DND-41 (cell line): Measurements from ENCODE around the gene IDH3A.
A peak's percentile ranks its signal among the peaks of the same experiment; 100 is the strongest.

Experiments
- ATAC-seq: fragments of 200-7000 bp; cut with Tn5 transposase; 3 replicates; pipeline ENCODE4 v1.9.1; 2021; ENCODE audit warnings: low read depth; ENCODE audit not compliant: insufficient read depth
- DNase-seq: peaks from one replicate; pipeline ENCODE4 v3.0.0-alpha.2; 2020
- H2AFZ ChIP-seq: 2 replicates; pipeline ENCODE4 v1.6.0; 2012; ENCODE audit warnings: low read depth, low read length
- H3K27ac ChIP-seq: 2 replicates; pipeline ENCODE4 v1.5.1; 2012; ENCODE audit warnings: low read length, inconsistent platforms
- H3K27me3 ChIP-seq: fragments of 200-600 bp; sonication (generic); 2 replicates; pipeline ENCODE4 v1.6.0; 2012; ENCODE audit warnings: low read length, mild to moderate bottlenecking, inconsistent platforms; ENCODE audit not compliant: insufficient read depth, poor library complexity
- H3K36me3 ChIP-seq: 2 replicates; pipeline ENCODE4 v1.5.1; 2012; ENCODE audit warnings: low read length, inconsistent platforms; ENCODE audit not compliant: insufficient read depth
- H3K4me1 ChIP-seq: 2 replicates; pipeline ENCODE4 v1.5.1; 2012; ENCODE audit warnings: mild to moderate bottlenecking, low read length; ENCODE audit not compliant: insufficient read depth
- H3K4me2 ChIP-seq: 2 replicates; pipeline ENCODE4 v1.6.0; 2012; ENCODE audit warnings: mild to moderate bottlenecking, moderate library complexity, low read length, inconsistent platforms; ENCODE audit not compliant: insufficient read depth
- H3K4me3 ChIP-seq, 2 experiments: fragments of 200-600 bp in 1 of 2; shearing (Covaris generic) in 1 of 2; 2 replicates each; pipeline ENCODE4 v1.5.1; 2012 to 2016; ENCODE audit warnings: inconsistent platforms in 2 of 2, low read length in 2 of 2, mild to moderate bottlenecking in 2 of 2, low read depth in 1 of 2, moderate library complexity in 1 of 2
- H3K79me2 ChIP-seq: 2 replicates; pipeline ENCODE4 v1.6.0; 2012; ENCODE audit warnings: low read length, inconsistent platforms; ENCODE audit not compliant: insufficient read depth
- H3K9ac ChIP-seq: 2 replicates; pipeline ENCODE4 v1.6.0; 2012; ENCODE audit warnings: low read depth, mild to moderate bottlenecking, inconsistent platforms, low read length, moderate library complexity
- H3K9me3 ChIP-seq: 2 replicates; pipeline ENCODE4 v1.5.1; 2012; ENCODE audit warnings: low read length, moderate library complexity, mild to moderate bottlenecking, inconsistent platforms; ENCODE audit not compliant: insufficient read depth, severe bottlenecking
- H4K20me1 ChIP-seq: 2 replicates; pipeline ENCODE4 v1.6.0; 2012; ENCODE audit warnings: low read length; ENCODE audit not compliant: insufficient read depth
- EZH2 ChIP-seq: IDR thresholded peaks from 3 replicates; pipeline ENCODE4 v1.6.1; 2012; ENCODE audit warnings: borderline replicate concordance, low read depth, mild to moderate bottlenecking, moderate library complexity, low read length, inconsistent platforms; ENCODE audit not compliant: severe bottlenecking
- TF ChIP-seq, protein P1 (sequence below): IDR thresholded peaks from 2 replicates; pipeline ENCODE4 v1.5.1; 2012; ENCODE audit warnings: borderline replicate concordance, low read length, moderate library complexity, mild to moderate bottlenecking; ENCODE audit not compliant: poor library complexity, severe bottlenecking; ENCODE audit errors: extremely low read depth

Gene IDH3A

GRCh38 chr15:78129751-78130287 is 19.3 kb upstream of the IDH3A start:
- no peak overlapping the region for H3K27ac ChIP-seq
- TF ChIP-seq EZH2: no peak
- TF ChIP-seq, protein P1, sequence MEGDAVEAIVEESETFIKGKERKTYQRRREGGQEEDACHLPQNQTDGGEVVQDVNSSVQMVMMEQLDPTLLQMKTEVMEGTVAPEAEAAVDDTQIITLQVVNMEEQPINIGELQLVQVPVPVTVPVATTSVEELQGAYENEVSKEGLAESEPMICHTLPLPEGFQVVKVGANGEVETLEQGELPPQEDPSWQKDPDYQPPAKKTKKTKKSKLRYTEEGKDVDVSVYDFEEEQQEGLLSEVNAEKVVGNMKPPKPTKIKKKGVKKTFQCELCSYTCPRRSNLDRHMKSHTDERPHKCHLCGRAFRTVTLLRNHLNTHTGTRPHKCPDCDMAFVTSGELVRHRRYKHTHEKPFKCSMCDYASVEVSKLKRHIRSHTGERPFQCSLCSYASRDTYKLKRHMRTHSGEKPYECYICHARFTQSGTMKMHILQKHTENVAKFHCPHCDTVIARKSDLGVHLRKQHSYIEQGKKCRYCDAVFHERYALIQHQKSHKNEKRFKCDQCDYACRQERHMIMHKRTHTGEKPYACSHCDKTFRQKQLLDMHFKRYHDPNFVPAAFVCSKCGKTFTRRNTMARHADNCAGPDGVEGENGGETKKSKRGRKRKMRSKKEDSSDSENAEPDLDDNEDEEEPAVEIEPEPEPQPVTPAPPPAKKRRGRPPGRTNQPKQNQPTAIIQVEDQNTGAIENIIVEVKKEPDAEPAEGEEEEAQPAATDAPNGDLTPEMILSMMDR: no peak
- H2AFZ ChIP-seq: no peak overlapping the region; the same call in 1 of the 2 replicates
- H3K79me2 ChIP-seq: no peaks in the 10 kb centered on the region
- H3K4me2 ChIP-seq: no peak overlapping the region
- no peaks in the 10 kb centered on the region for H3K9me3 ChIP-seq
- no peaks in the 10 kb centered on the region for H3K27me3 ChIP-seq
- peaks cover 15% of the 10 kb centered on the region for H3K4me1 ChIP-seq
- no peak for DNase-seq
- H4K20me1 ChIP-seq: no peaks in the 10 kb centered on the region
- H3K9ac ChIP-seq: no peak overlapping the region
- no peak overlapping the region for H3K4me3 ChIP-seq
- no peaks in the 10 kb centered on the region for H3K36me3 ChIP-seq
- ATAC-seq: no peak

- no peak overlapping the region for H3K27ac ChIP-seq
- no peaks in the 10 kb centered on the region for H3K79me2 ChIP-seq
- H4K20me1 ChIP-seq: no peaks in the 10 kb centered on the region
- no peaks in the 10 kb centered on the region for H3K27me3 ChIP-seq
- peak overlapping the region; percentile 100 for H3K4me2 ChIP-seq
- TF ChIP-seq, protein P1: no peak
- TF ChIP-seq EZH2: no peak
- DNase-seq (no peak), ATAC-seq (no peak)
- no peak overlapping the region for H3K9ac ChIP-seq
- H2AFZ ChIP-seq: no peak overlapping the region; the same call in 1 of the 2 replicates
- peaks cover 15% of the 10 kb centered on the region for H3K4me1 ChIP-seq
- H3K4me3 ChIP-seq: peak overlapping the region in 1 of 2 experiments; percentile 96; a peak in 1 of 4 replicates
- H3K9me3 ChIP-seq: no peaks in the 10 kb centered on the region
- no peaks in the 10 kb centered on the region for H3K36me3 ChIP-seq
Observed at GRCh38 chr15:78130466-78131294, 18.5 kb upstream of the IDH3A start.

- H3K4me2 ChIP-seq: peak within 1 kb of the TSS; percentile 100
- peak within 1 kb of the TSS; percentile 92 for H2AFZ ChIP-seq
- H3K79me2 ChIP-seq: no peaks in the 10 kb centered on the region
- no peaks in the 10 kb centered on the region for H3K9me3 ChIP-seq
- peak within 1 kb of the TSS; percentile 90 for H3K27ac ChIP-seq
- peak; percentile 94 for ATAC-seq
- no peaks in the 10 kb centered on the region for H3K36me3 ChIP-seq
- no peaks in the 10 kb centered on the region for H3K27me3 ChIP-seq
- H3K4me1 ChIP-seq: peaks cover 15% of the 10 kb centered on the region
- H3K9ac ChIP-seq: peak within 1 kb of the TSS; percentile 99
- DNase-seq: peak; percentile 88
- no peaks in the 10 kb centered on the region for H4K20me1 ChIP-seq
- TF ChIP-seq, protein P1: peak; percentile 81
- TF ChIP-seq EZH2: no peak
- peak within 1 kb of the TSS; percentile 85 to 96 for H3K4me3 ChIP-seq
Observed at GRCh38 chr15:78131295-78132061, 17.7 kb upstream of the IDH3A start, which contains the start of gene CIB2. CIB2 (minus strand) TSS chr15:78131445; CDS start chr15:78131215, 230 bp downstream.
